Lower lobe of right lung (tissue), 2 donors: ENCODE measurements around the gene ACTRT3. TPM values are rescaled to one million over a fixed set of nuclear protein-coding genes. Genes with fewer than 3 reads are reported as not detected.

Source experiments
- ATAC-seq, 2 donors: fragments of 200-7000 bp; cut with Tn5 transposase; one replicate each; pipeline ENCODE4 v1.9.1; 2020 to 2022; ENCODE audit warnings: mild to moderate bottlenecking in 2 of 2, moderate library complexity in 2 of 2
- DNase-seq: peaks from one replicate; pipeline ENCODE4 v3.0.0-alpha.2; 2020
- H3K27ac ChIP-seq: fragments of 200-600 bp; one replicate; pipeline ENCODE4 v1.8.0; 2022
- H3K27me3 ChIP-seq: fragments of 200-600 bp; one replicate; pipeline ENCODE4 v1.8.0; 2022; ENCODE audit warnings: low read depth
- H3K36me3 ChIP-seq: fragments of 200-600 bp; one replicate; pipeline ENCODE4 v1.8.0; 2022; ENCODE audit warnings: mild to moderate bottlenecking
- H3K4me1 ChIP-seq: fragments of 200-600 bp; one replicate; pipeline ENCODE4 v1.8.0; 2022
- H3K4me3 ChIP-seq: fragments of 200-600 bp; one replicate; pipeline ENCODE4 v1.8.0; 2022; ENCODE audit warnings: mild to moderate bottlenecking
- H3K9me3 ChIP-seq: fragments of 200-600 bp; one replicate; pipeline ENCODE4 v1.8.0; 2022
- intact Hi-C: fragments of 100-400 bp; cut with DNase I; formaldehyde crosslinking; loops from one replicate; pipeline ENCODE4 v1.11.0; 2022
- long read RNA-seq: library from polyadenylated mRNA; unstranded; transcript quantifications from one replicate; pipeline ENCODE4 v2.0.0, GENCODE V29; 2021
- total RNA-seq: library from RNA; stranded (reverse); fragmentation: NEBNext Ultra II Directional; extraction: Animal tissue kit (Norgen Biotek cat#: 25700); gene quantifications from one replicate; pipeline ENCODE4 v1.2.1, GENCODE V29; 2021
- TF ChIP-seq, protein P1 (sequence below): fragments of 200-600 bp; IDR thresholded peaks from one replicate; pipeline ENCODE4 v1.8.0; 2022; ENCODE audit warnings: antibody characterized with exemption, mild to moderate bottlenecking
- donor health status: DM: no; HTN: yes; CAD: no; lungs with severe emphysema.

ACTRT3 gene
- 0.92 TPM for total RNA-seq
- long read RNA-seq, partial matches to known transcripts: 0 of 1 reads
- long read RNA-seq, other reads (novel, unspliced or antisense): 0 of 1 reads

DNA sequence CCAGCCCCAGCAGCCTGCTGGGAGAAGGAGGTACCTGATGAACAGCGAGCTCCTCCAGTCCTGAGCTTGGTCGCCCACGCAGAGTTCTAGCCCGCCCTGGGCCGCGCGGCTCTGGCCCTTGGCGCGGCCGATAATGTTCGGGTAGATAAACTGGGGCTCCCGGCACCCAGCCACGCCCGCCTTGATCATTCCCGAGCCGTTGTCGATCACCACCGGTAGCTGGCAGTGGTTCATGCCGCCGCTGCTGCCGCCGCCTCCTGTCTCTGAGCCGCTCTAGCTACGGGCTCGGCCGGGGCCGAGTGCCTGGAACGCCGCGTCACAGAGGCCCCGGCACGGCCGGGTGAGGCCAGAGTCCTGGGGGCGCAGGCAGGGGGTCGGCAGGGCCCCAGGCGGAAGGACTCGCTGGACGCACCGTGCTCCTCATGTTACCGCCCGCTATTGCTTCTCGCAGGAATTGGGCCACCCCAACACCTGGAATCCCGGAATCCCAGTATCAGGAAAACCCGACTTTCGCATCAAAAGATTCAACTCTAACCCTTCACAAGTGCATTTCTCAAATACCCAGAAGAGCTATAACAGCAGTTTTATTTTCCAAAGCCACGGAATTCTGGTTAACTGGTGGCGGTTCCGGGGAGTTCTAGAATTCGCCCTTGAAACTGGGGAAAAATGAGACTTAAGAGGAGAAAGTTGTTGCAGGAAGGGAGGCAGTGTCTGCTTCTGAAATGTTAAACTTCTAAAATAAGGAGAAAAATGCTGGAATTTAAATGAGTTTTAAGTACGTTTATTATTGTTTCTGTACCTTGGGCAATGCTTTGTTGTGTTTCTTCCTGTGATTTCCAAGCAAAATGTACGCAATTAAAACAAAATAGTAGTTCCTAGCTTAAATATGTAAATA is at the start of gene ACTRT3:
ACTRT3 (minus strand) TSS at position 275 of the 895 bp plus-strand sequence; CDS start at position 234, 41 bp downstream.
- Histone ChIP-seq H3K27ac (peak within 1 kb of the TSS; percentile 86), H3K4me3 (peak within 1 kb of the TSS; percentile 66), H3K36me3 (peaks cover 4% of the 10 kb centered on the region), H3K9me3 (no peaks in the 10 kb centered on the region), H3K27me3 (no peaks in the 10 kb centered on the region), H3K4me1 (peaks cover 8% of the 10 kb centered on the region)
- DNase-seq (peak; percentile 83), ATAC-seq (peak; percentile 14 to 20)
- TF ChIP-seq, protein P1, sequence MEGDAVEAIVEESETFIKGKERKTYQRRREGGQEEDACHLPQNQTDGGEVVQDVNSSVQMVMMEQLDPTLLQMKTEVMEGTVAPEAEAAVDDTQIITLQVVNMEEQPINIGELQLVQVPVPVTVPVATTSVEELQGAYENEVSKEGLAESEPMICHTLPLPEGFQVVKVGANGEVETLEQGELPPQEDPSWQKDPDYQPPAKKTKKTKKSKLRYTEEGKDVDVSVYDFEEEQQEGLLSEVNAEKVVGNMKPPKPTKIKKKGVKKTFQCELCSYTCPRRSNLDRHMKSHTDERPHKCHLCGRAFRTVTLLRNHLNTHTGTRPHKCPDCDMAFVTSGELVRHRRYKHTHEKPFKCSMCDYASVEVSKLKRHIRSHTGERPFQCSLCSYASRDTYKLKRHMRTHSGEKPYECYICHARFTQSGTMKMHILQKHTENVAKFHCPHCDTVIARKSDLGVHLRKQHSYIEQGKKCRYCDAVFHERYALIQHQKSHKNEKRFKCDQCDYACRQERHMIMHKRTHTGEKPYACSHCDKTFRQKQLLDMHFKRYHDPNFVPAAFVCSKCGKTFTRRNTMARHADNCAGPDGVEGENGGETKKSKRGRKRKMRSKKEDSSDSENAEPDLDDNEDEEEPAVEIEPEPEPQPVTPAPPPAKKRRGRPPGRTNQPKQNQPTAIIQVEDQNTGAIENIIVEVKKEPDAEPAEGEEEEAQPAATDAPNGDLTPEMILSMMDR: no peak
- intact Hi-C loops: no loop called here

DNA sequence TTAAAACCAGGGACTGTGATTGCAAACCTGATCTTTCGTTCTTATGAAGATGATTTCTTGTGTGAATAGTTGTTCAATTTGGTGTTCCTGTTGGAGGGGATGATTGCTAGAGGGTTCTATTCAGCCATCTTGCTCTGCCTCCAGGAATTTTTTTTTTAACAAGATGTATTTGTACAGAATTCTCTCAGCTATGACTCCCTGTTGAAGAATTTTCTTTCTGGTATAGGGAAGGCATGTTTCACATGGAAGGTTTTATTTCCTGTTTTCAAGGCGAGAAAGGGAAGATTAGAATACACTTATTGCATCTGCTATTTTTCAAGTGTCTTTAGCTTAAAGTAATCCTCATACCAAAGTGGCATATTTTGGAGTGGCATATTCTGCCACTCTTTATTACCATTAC is 49.0 kb upstream of the ACTRT3 start:
- intact Hi-C loops: no loop called here
- Histone ChIP-seq H3K9me3 (no peaks in the 10 kb centered on the region), H3K36me3 (no peaks in the 10 kb centered on the region), H3K4me3 (no peak overlapping the region), H3K4me1 (peaks cover 7% of the 10 kb centered on the region), H3K27me3 (peaks cover 2% of the 10 kb centered on the region), H3K27ac (no peak overlapping the region)
- DNase-seq (no peak), ATAC-seq (no peak)
- TF ChIP-seq, protein P1: no peak

GRCh38 chr3:169815590-169816150 is 46.3 kb upstream of the ACTRT3 start:
- ATAC-seq: no peak
- no peaks in the 10 kb centered on the region for H3K27me3 ChIP-seq
- intact Hi-C loops: no loop called here
- H3K9me3 ChIP-seq: no peaks in the 10 kb centered on the region
- no peak for DNase-seq
- H3K4me3 ChIP-seq: no peak overlapping the region
- H3K4me1 ChIP-seq: peaks cover 25% of the 10 kb centered on the region
- H3K36me3 ChIP-seq: no peaks in the 10 kb centered on the region
- H3K27ac ChIP-seq: no peak overlapping the region
- TF ChIP-seq, protein P1: no peak

- H3K4me3 ChIP-seq: peak overlapping the region; percentile 67
- DNase-seq: peak; percentile 65
Measured at GRCh38 chr3:169813757-169814517, 44.6 kb upstream of the ACTRT3 start.

GRCh38 chr3:169813278-169813677 is 43.9 kb upstream of the ACTRT3 start:
- Histone ChIP-seq H3K4me1 (peaks cover 25% of the 10 kb centered on the region), H3K4me3 (peak overlapping the region; percentile 67), H3K27ac (peak overlapping the region; percentile 80), H3K27me3 (no peaks in the 10 kb centered on the region), H3K36me3 (no peaks in the 10 kb centered on the region), H3K9me3 (no peaks in the 10 kb centered on the region)
- intact Hi-C loops: no loop called here
- TF ChIP-seq, protein P1: no peak
- DNase-seq: no peak
- ATAC-seq: no peak

More at GRCh38 chr3:169813757-169814517, 44.6 kb upstream of the ACTRT3 start:
- no peaks in the 10 kb centered on the region for H3K36me3 ChIP-seq
- no peak overlapping the region for H3K27ac ChIP-seq
- intact Hi-C loops: no loop called here
- H3K27me3 ChIP-seq: no peaks in the 10 kb centered on the region
- H3K9me3 ChIP-seq: no peaks in the 10 kb centered on the region
- ATAC-seq: peak; percentile 65 to 66
- H3K4me1 ChIP-seq: peaks cover 25% of the 10 kb centered on the region
- TF ChIP-seq, protein P1: peak; percentile 48
